Activated CD4-positive, alpha-beta T cell treated with anti-CD3 and anti-CD28 coated beads for 4 hours (primary cell): Measurements from ENCODE around the gene KIF3B.
"Not testable (repeated sequence)": the region's sequence is repeated elsewhere in the genome, so short reads cannot be mapped to it uniquely, and the experiment has no call there.

ENCODE experiments used
- DNase-seq, 2 donors: peaks; one replicate each; pipeline ENCODE4 v3.0.0-alpha.2; 2020

KIF3B gene

GRCh38 chr20:32357869-32358631, 80.6 kb downstream of the KIF3B start, which contains the start of gene ASXL1:
ASXL1 (plus strand) TSS chr20:32358331; CDS start chr20:32358776, 445 bp downstream.
- DNase-seq = peak; percentile 94 to 95

- no peak for DNase-seq
Measured at GRCh38 chr20:32358632-32358882, 81.1 kb downstream of the KIF3B start.

- peak; percentile 75 to 85 for DNase-seq
Measured at GRCh38 chr20:32358883-32359632, 81.6 kb downstream of the KIF3B start.

DNA sequence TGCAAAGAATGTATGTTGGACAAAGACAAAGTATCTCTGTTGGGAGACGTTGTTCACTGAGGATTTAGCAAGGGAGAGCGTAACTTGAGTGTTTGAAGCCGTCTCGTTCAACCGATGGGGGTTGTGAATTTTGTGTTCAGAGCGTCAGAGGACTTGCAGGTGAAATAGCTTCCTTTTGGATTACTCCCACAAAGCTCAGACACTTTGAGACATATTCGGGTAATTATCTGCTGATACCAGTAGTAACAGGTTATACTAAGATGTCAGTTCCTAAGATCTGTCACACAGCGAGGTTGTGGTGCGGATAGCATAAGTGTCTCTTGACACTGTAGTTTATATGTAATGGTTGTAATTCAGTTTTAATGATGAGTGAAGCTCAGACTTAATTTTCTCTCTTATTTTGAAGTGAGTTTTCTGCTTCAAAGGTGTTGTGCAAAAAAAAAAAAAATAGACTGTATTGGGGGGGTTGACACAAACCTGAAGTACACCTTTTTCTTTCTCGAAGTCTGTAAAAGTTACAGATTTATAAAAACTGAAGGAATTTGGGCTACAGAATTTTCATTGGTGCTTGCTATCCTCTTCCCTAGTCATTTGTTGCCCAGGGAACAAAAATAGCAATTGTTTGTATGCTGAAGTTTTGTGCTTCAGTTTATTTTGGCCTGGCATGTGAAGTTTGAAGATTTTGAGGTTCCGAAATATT, 82.3 kb downstream of the KIF3B start:
- no peak for DNase-seq

GRCh38 chr20:32360333-32360634, 82.8 kb downstream of the KIF3B start:
- no peak for DNase-seq

DNA sequence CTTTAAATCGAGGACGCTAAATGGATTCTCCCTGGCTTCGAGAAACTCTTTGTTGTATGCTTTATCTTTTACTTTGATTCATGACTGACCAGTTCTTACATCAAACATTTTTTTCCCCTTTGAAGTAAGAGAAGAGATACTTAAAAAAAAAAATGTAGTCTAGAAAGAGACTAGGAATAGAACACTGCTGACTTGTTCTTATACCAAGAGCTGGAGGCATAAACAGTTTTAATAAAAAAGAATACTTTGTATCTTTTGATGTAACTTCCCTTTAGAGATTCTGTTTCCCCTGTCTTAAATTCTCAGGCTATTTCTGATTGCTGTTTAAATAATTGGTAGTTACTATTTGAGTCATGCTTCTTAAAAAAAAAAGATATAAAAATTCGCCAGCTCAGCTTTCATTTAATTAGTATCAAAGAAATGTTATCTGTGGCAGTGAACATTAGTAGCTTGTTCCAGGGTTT, 85.5 kb downstream of the KIF3B start:
- no peak for DNase-seq

DNA sequence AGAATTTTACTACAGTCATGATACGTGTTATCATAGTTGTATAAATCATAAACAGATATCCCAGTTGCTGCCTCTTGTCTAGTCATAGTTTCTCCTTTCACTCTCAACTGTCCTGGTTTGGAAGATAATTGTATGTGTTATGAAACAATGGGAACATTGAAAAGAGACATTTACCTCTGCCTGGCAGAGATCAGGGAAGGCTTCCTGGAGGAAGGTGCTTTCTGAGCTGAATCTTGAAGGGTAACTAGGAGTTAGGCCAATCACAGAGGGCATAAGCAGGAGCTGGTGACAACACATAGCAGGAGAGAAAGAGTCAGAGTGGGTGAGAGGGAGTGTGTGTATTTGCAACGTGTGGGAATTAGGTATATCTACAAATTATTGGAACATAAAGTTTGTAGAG, 86.0 kb downstream of the KIF3B start:
- no peak for DNase-seq

DNA sequence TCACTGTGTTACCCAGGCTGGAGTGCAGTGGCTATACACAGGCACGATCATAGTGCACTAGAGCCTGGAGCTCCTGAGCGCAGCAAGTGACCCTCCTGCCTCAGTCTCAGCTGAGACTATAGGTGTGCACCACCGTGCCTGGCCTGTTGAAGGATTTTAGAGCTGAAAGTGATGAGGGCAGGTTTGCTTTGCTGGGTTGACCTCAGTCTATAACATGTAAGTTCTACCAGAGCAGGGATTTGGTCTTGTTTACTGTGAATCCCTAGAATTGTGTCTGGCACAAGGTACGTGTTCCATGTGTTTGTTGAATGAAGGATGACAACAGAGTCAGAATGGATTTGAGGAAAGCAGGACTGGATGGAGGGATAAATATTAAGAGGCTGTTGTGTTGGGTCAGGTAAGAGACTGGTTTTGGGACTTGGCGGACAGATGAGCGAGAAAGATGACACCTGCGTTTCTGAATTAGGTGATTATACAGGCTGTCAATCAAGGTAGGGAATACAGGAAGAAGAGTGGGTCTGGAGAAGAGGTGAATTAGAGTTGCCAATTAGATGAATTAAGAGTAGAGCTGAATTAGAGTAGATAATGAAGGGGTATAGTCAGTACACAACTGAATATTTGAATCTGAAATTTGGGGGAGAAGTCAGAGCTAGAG, 87.2 kb downstream of the KIF3B start:
- no peak for DNase-seq

GRCh38 chr20:32365564-32365963, 88.1 kb downstream of the KIF3B start:
- no peak for DNase-seq

DNA sequence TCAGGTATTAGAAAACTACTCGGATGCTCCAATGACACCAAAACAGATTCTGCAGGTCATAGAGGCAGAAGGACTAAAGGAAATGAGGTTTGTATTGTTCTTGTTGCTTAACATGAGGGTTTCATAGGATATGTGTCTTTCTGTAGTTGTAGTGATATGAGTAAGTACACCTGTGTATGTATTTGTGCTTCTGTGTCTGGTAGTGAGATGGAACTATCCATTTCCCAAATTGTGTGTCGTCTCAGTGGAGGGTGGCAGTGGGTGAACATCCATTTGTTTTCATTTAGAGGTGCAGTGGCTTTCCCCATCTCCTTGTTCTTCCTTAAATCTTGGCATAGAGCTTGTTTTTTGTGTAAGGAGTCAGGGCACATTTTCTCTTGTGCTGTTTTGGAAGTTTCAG, 88.9 kb downstream of the KIF3B start:
- DNase-seq = no peak

- no peak for DNase-seq
Measured at GRCh38 chr20:32368323-32368722, 90.9 kb downstream of the KIF3B start.

GRCh38 chr20:32368925-32369324, 91.5 kb downstream of the KIF3B start:
- DNase-seq = no peak

GRCh38 chr20:32370897-32371296, 93.4 kb downstream of the KIF3B start:
- DNase-seq = no peak

DNA sequence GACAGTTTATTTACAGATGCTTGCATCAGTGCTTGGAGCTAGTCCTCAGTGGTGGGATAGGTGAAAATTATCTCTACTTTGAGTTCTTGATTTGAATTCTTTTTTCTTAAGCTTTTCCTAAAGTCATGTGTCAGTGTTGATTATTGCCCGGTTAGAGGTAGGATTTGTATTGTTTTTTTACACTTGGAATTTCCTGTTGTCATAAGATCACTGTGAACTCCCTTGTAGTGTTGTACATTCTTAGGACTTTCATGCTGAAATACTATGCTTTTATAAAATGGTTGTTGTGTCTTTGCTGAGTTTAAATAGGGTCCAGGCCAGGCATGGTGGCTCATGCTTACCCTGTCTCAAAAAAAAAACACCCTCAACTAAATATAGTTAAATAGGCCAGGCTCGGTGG, 101.0 kb downstream of the KIF3B start:
- no peak for DNase-seq

GRCh38 chr20:32380037-32380436, 102.6 kb downstream of the KIF3B start:
- DNase-seq = not testable (repeated sequence)

GRCh38 chr20:32380745-32381144, 103.3 kb downstream of the KIF3B start:
- DNase-seq = no peak

- no peak for DNase-seq
Measured at GRCh38 chr20:32382102-32382950, 104.9 kb downstream of the KIF3B start.

GRCh38 chr20:32383441-32383840, 106.0 kb downstream of the KIF3B start:
- DNase-seq = not testable (repeated sequence)
